K562 (cell line): ENCODE results near the gene GYS1. TPM values are rescaled to one million over a fixed set of nuclear protein-coding genes. Genes with fewer than 3 reads are reported as not detected.

Experiments
- FOSL1 ChIP-seq: fragments of 200-800 bp; sonication (Bioruptor generic); conservative IDR thresholded peaks from 2 replicates; pipeline ENCODE4 v1.6.1; 2016; ENCODE audit warnings: missing genetic modification characterization, missing compliant biosample characterization
- FOXK1 ChIP-seq: sonication (generic); formaldehyde crosslinking; IDR thresholded peaks from 2 replicates; pipeline ENCODE4 v1.8.0; 2022; ENCODE audit warnings: missing genetic modification reagents, mild to moderate bottlenecking, borderline replicate concordance
- MAFF ChIP-seq: IDR thresholded peaks from 2 replicates; pipeline ENCODE4 v1.6.1; 2012; ENCODE audit warnings: low read length, improper control_type of control experiment
- MEIS2 ChIP-seq: fragments of 450-650 bp; IDR thresholded peaks from 2 replicates; pipeline ENCODE4 v1.6.1; 2014; ENCODE audit warnings: mild to moderate bottlenecking; ENCODE audit not compliant: partially characterized antibody
- MYNN ChIP-seq, 2 experiments: sonication (generic); formaldehyde crosslinking in 1 of 2; IDR thresholded peaks; 2 replicates each; pipeline versions ENCODE4 v1.5.0 to v1.6.1; 2016 to 2020; ENCODE audit warnings: antibody characterized with exemption in 1 of 2, missing genetic modification reagents in 1 of 2
- NR4A1 ChIP-seq, 2 experiments: fragments of 250-450 bp in 1 of 2; fragments of 450-650 bp in 1 of 2; sonication (Bioruptor Pico) in 1 of 2; IDR thresholded peaks; 2 replicates each; pipeline versions ENCODE4 v1.4.0 to v1.6.1; 2016 to 2020; ENCODE audit warnings: mild to moderate bottlenecking in 2 of 2, missing compliant biosample characterization in 1 of 2, missing genetic modification characterization in 1 of 2, moderate library complexity in 1 of 2
- PHF8 ChIP-seq: fragments of 200-600 bp; sonication (generic); IDR thresholded peaks from 2 replicates; pipeline ENCODE4 v1.6.1; 2012; ENCODE audit warnings: mixed run types, mild to moderate bottlenecking, inconsistent platforms, low read length, moderate library complexity, borderline replicate concordance
- POLR2AphosphoS2 ChIP-seq: IDR thresholded peaks from 2 replicates; pipeline ENCODE4 v1.6.1; 2012; ENCODE audit warnings: low read length, improper control_type of control experiment
- PTBP1 ChIP-seq: fragments of 200-400 bp; formaldehyde crosslinking; IDR thresholded peaks from 2 replicates; pipeline ENCODE4 v1.6.1; 2017; ENCODE audit warnings: low read depth, low read length
- PTTG1 ChIP-seq: fragments of 450-650 bp; IDR thresholded peaks from 2 replicates; pipeline ENCODE4 v1.6.1; 2016; ENCODE audit warnings: low read depth, mild to moderate bottlenecking, missing genetic modification characterization, missing compliant biosample characterization
- SIRT6 ChIP-seq: IDR thresholded peaks from one replicate; pipeline ENCODE4 v1.6.1; 2012; ENCODE audit warnings: low read depth, mild to moderate bottlenecking, control low read depth, inconsistent platforms, low read length, moderate library complexity
- STAT5A ChIP-seq: IDR thresholded peaks from 2 replicates; pipeline ENCODE4 v1.6.1; 2012; ENCODE audit warnings: low read length, inconsistent platforms, borderline replicate concordance
- TCF7L2 ChIP-seq: fragments of 150-350 bp; IDR thresholded peaks from 2 replicates; pipeline ENCODE4 v1.6.1; 2016; ENCODE audit warnings: low read depth, mild to moderate bottlenecking, low read length, moderate library complexity
- ZBTB2 ChIP-seq: fragments of 450-650 bp; IDR thresholded peaks from 2 replicates; pipeline ENCODE4 v1.6.1; 2016; ENCODE audit warnings: antibody characterized with exemption
- ZNF174 ChIP-seq: fragments of 250-450 bp; sonication (Bioruptor Pico); IDR thresholded peaks from 2 replicates; pipeline ENCODE4 v1.4.0; 2020; ENCODE audit warnings: mild to moderate bottlenecking
- ZNF41 ChIP-seq: fragments of 250-450 bp; sonication (Bioruptor Pico); conservative IDR thresholded peaks from 2 replicates; pipeline ENCODE4 v1.4.0; 2020; ENCODE audit warnings: mild to moderate bottlenecking
- ZNF586 ChIP-seq: fragments of 450-650 bp; formaldehyde crosslinking; conservative IDR thresholded peaks from 2 replicates; pipeline ENCODE4 v1.4.0; 2020; ENCODE audit warnings: mild to moderate bottlenecking, moderate library complexity
- ZNF668 ChIP-seq: fragments of 250-450 bp; sonication (Bioruptor Pico); IDR thresholded peaks from 2 replicates; pipeline ENCODE4 v1.8.0; 2022; ENCODE audit warnings: mild to moderate bottlenecking, inconsistent platforms
- polyA plus RNA-seq, 8 experiments: library from polyadenylated mRNA; depleted of rRNA in 4 of 8; stranded (reverse) in 5 of 8; unstranded in 3 of 8; fragments of >200 nt; fragmentation: Nextera tagmentation in 2 of 8; fragmentation: Illumina TruSeq in 1 of 8; extraction: Ambion mirVana in 2 of 8; extraction: Trizol in 1 of 8; gene quantifications; 2 replicates each; pipeline versions ENCODE4 v1.2.1 to v1.2.3, GENCODE V29; 2011 to 2014; ENCODE audit warnings: inconsistent platforms in 1 of 8, missing spikeins in 1 of 8
- total RNA-seq, 7 experiments: library from RNA; depleted of rRNA in 6 of 7; stranded (reverse); fragments of >200 nt in 6 of 7; fragmentation: Illumina TruSeq in 2 of 7; extraction: Trizol in 2 of 7; gene quantifications; 2 replicates each; pipeline versions ENCODE4 v1.2.1 to v1.2.3, GENCODE V29; 2011 to 2021; ENCODE audit warnings: low replicate concordance in 1 of 7
- TF ChIP-seq, protein P1 (sequence below): fragments of 250-450 bp; sonication (Bioruptor Pico); IDR thresholded peaks from 2 replicates; pipeline ENCODE4 v1.5.0; 2021
- TF ChIP-seq, protein P2 (sequence below), 2 experiments: fragments of 450-650 bp; IDR thresholded peaks; 2 replicates each; pipeline ENCODE4 v1.6.1; 2018; ENCODE audit warnings: mild to moderate bottlenecking in 2 of 2, low read depth in 1 of 2; ENCODE audit not compliant: partially characterized antibody in 2 of 2
- TF ChIP-seq, protein P3 (sequence below): sonication (generic); formaldehyde crosslinking; IDR thresholded peaks from 2 replicates; pipeline ENCODE4 v1.8.0; 2022; ENCODE audit warnings: mild to moderate bottlenecking, missing genetic modification reagents

Gene GYS1
- total and polyA plus RNA-seq, 9 of the 15 experiments (the other 6 are each of a cell fraction or from before 2014, with no cell fraction given) = 1.9 to 31.1 (median 15.2) TPM

- 0 out of 2 replicates have a peak, but pooled peaks have one; percentile 30 for TF ChIP-seq PTBP1
- peak; percentile 91; the same call in 1 of the 2 replicates for TF ChIP-seq FOXK1
- TF ChIP-seq ZNF668 (CRISPR knock-in tag) = no peak
- TF ChIP-seq ZNF174 (CRISPR knock-in tag) = peak; percentile 4
- TF ChIP-seq NR4A1 (CRISPR knock-in tag; IDR thresholded peaks at IDR 0.05) = no peak
- TF ChIP-seq NR4A1 (tag; IDR thresholded peaks at IDR 0.05) = 0 out of 2 replicates have a peak, but pooled peaks have one; percentile 58
- TF ChIP-seq FOSL1 (tag) = peak; percentile 43; the same call in 1 of the 2 replicates
- TF ChIP-seq STAT5A = no peak; the same call in 1 of the 2 replicates
- TF ChIP-seq, protein P1, sequence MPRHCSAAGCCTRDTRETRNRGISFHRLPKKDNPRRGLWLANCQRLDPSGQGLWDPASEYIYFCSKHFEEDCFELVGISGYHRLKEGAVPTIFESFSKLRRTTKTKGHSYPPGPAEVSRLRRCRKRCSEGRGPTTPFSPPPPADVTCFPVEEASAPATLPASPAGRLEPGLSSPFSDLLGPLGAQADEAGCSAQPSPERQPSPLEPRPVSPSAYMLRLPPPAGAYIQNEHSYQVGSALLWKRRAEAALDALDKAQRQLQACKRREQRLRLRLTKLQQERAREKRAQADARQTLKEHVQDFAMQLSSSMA = peak; percentile 78
- peak; percentile 55 for TF ChIP-seq SIRT6
- 0 out of 2 replicates have a peak, but pooled peaks have one; percentile 24 for TF ChIP-seq ZNF586 (CRISPR knock-in tag)
- TF ChIP-seq MYNN (IDR thresholded peaks at IDR 0.05) = peak; percentile 75
- no peak for TF ChIP-seq MYNN (CRISPR knock-in tag; IDR thresholded peaks at IDR 0.05)
- TF ChIP-seq, protein P2, sequence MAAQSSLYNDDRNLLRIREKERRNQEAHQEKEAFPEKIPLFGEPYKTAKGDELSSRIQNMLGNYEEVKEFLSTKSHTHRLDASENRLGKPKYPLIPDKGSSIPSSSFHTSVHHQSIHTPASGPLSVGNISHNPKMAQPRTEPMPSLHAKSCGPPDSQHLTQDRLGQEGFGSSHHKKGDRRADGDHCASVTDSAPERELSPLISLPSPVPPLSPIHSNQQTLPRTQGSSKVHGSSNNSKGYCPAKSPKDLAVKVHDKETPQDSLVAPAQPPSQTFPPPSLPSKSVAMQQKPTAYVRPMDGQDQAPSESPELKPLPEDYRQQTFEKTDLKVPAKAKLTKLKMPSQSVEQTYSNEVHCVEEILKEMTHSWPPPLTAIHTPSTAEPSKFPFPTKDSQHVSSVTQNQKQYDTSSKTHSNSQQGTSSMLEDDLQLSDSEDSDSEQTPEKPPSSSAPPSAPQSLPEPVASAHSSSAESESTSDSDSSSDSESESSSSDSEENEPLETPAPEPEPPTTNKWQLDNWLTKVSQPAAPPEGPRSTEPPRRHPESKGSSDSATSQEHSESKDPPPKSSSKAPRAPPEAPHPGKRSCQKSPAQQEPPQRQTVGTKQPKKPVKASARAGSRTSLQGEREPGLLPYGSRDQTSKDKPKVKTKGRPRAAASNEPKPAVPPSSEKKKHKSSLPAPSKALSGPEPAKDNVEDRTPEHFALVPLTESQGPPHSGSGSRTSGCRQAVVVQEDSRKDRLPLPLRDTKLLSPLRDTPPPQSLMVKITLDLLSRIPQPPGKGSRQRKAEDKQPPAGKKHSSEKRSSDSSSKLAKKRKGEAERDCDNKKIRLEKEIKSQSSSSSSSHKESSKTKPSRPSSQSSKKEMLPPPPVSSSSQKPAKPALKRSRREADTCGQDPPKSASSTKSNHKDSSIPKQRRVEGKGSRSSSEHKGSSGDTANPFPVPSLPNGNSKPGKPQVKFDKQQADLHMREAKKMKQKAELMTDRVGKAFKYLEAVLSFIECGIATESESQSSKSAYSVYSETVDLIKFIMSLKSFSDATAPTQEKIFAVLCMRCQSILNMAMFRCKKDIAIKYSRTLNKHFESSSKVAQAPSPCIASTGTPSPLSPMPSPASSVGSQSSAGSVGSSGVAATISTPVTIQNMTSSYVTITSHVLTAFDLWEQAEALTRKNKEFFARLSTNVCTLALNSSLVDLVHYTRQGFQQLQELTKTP (IDR thresholded peaks at IDR 0.05; ENCODE audit: low read depth in 1 of 2, partially characterized antibody in 2 of 2) = peak in 1 of 2 experiments; percentile 35
- TF ChIP-seq, protein P3, sequence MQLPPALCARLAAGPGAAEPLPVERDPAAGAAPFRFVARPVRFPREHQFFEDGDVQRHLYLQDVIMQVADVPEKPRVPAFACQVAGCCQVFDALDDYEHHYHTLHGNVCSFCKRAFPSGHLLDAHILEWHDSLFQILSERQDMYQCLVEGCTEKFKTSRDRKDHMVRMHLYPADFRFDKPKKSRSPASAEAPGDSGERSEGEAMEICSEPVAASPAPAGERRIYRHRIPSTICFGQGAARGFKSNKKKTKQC (CRISPR knock-in tag) = no peak
- TF ChIP-seq POLR2AphosphoS2 = peak; percentile 99
- TF ChIP-seq ZNF41 (CRISPR knock-in tag) = peak; percentile 64
- TF ChIP-seq PHF8 = peak; percentile 25; the same call in 1 of the 2 replicates
- peak; percentile 98 for TF ChIP-seq MAFF
- TF ChIP-seq ZBTB2 = no peak
- no peak for TF ChIP-seq MEIS2
- TF ChIP-seq PTTG1 (tag) = no peak
- no peak for TF ChIP-seq TCF7L2
Measured at GRCh38 chr19:48967346-48968178, 25.5 kb downstream of the GYS1 start (continued).
